NCI-H1436 treated with DMSO at 0.1 percent for 48 hours (cell line): Measurements from ENCODE around the gene KCMF1.

Source experiments
- DNase-seq: peaks from one replicate; lab custom pipeline; 2025; lab: John Stamatoyannopoulos, UW

The KCMF1 gene

GRCh38 chr2:84956334-84957297 is 14.3 kb upstream of the KCMF1 start:
- no peak for DNase-seq

- DNase-seq = no peak
These were observed 13.2 kb upstream of the KCMF1 start for GRCh38 chr2:84957771-84958134.

GRCh38 chr2:84958135-84959059 is 12.6 kb upstream of the KCMF1 start:
- peak; percentile 59 for DNase-seq

- no peak for DNase-seq
These were observed 11.8 kb upstream of the KCMF1 start for GRCh38 chr2:84959095-84959565.

- no peak for DNase-seq
These were observed 11.1 kb upstream of the KCMF1 start for GRCh38 chr2:84959566-84960506.

GRCh38 chr2:84962917-84963316 is 8.0 kb upstream of the KCMF1 start:
- no peak for DNase-seq

GRCh38 chr2:84963323-84963691 is 7.7 kb upstream of the KCMF1 start:
- no peak for DNase-seq

- no peak for DNase-seq
These were observed 7.1 kb upstream of the KCMF1 start for GRCh38 chr2:84963692-84964405.

- DNase-seq = no peak
These were observed 6.4 kb upstream of the KCMF1 start for GRCh38 chr2:84964406-84965191.

GRCh38 chr2:84965192-84965516 is 5.8 kb upstream of the KCMF1 start:
- no peak for DNase-seq

- no peak for DNase-seq
These were observed 5.1 kb upstream of the KCMF1 start for GRCh38 chr2:84965827-84966226.

GRCh38 chr2:84966731-84967130 is 4.2 kb upstream of the KCMF1 start:
- DNase-seq = no peak

GRCh38 chr2:84969511-84970209 is 1.3 kb upstream of the KCMF1 start:
- no peak for DNase-seq

GRCh38 chr2:84970210-84970867 is 622 bp upstream of the KCMF1 start:
- no peak for DNase-seq

GRCh38 chr2:84971510-84972206 is 697 bp downstream of the KCMF1 start:
- DNase-seq = no peak

- no peak for DNase-seq
These were observed 1.3 kb downstream of the KCMF1 start for GRCh38 chr2:84972207-84972783.

GRCh38 chr2:84972932-84973331 is 2.0 kb downstream of the KCMF1 start:
- no peak for DNase-seq
